ENCODE measurements around the gene DHCR24.

DNA sequence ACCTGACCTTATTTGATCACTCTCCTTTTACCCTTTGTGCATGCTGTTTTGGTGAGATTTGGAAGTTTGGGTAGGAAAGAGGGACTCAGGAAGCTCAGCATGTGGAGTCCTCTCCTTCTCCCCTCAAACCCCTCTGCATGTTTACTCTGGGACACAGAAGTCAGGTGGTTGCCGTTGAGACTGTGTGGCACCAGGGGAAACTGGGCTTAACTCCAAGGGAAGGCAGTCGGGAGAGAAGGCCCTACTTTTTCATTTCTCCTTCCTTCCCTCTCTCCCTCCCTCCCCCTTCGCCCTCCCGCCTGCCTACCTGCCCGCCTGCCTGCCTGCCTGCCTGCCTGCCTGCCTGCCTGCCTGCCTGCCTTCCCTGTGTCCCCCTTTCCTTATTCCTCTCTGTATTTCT lies 51.0 kb downstream of the DHCR24 start:
- no peak for TF ChIP-seq POLR2A (IDR thresholded peaks at IDR 0.05)
- TF ChIP-seq, protein P1, sequence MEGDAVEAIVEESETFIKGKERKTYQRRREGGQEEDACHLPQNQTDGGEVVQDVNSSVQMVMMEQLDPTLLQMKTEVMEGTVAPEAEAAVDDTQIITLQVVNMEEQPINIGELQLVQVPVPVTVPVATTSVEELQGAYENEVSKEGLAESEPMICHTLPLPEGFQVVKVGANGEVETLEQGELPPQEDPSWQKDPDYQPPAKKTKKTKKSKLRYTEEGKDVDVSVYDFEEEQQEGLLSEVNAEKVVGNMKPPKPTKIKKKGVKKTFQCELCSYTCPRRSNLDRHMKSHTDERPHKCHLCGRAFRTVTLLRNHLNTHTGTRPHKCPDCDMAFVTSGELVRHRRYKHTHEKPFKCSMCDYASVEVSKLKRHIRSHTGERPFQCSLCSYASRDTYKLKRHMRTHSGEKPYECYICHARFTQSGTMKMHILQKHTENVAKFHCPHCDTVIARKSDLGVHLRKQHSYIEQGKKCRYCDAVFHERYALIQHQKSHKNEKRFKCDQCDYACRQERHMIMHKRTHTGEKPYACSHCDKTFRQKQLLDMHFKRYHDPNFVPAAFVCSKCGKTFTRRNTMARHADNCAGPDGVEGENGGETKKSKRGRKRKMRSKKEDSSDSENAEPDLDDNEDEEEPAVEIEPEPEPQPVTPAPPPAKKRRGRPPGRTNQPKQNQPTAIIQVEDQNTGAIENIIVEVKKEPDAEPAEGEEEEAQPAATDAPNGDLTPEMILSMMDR (IDR thresholded peaks at IDR 0.05), result no peak
- no peak for TF ChIP-seq EP300 (IDR thresholded peaks at IDR 0.05)
